HL-60 (cell line): ENCODE measurements around the gene SLCO2A1.

ENCODE experiments used
- GABPA ChIP-seq: IDR thresholded peaks from 2 replicates; pipeline ENCODE4 v1.6.1; 2012; ENCODE audit warnings: low read depth
- POLR2AphosphoS5 ChIP-seq: IDR thresholded peaks from 2 replicates; pipeline ENCODE4 v1.6.1; 2012; ENCODE audit warnings: low read depth
- TF ChIP-seq, protein P1 (sequence below): IDR thresholded peaks from 2 replicates; pipeline ENCODE4 v1.6.1; 2012; ENCODE audit warnings: low read depth; ENCODE audit not compliant: insufficient replicate concordance
- TF ChIP-seq, protein P2 (sequence below): IDR thresholded peaks from one replicate; pipeline ENCODE4 v1.5.1; 2011; ENCODE audit warnings: low read length, control low read depth, inconsistent platforms; ENCODE audit not compliant: insufficient read depth

DNA sequence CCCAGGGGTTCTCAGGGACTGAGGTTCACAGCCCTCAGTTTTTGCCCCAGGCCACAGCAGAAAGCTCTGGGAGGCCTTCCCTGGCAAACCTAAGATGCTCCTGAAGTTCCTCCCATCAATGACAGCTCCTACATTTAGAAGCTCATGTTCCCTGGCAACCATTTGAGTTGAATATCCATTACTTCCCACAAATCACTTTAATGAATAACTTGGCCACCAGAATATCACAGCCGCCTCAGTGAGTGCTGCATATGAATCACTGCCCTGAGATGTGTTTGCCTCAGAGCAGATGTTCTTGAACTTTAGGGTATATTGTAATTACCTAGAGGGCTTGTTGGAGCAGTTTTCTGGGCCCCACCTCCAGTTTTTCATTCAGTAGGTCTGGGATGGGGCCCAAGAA, 27.4 kb downstream of the SLCO2A1 start:
- TF ChIP-seq, protein P1, sequence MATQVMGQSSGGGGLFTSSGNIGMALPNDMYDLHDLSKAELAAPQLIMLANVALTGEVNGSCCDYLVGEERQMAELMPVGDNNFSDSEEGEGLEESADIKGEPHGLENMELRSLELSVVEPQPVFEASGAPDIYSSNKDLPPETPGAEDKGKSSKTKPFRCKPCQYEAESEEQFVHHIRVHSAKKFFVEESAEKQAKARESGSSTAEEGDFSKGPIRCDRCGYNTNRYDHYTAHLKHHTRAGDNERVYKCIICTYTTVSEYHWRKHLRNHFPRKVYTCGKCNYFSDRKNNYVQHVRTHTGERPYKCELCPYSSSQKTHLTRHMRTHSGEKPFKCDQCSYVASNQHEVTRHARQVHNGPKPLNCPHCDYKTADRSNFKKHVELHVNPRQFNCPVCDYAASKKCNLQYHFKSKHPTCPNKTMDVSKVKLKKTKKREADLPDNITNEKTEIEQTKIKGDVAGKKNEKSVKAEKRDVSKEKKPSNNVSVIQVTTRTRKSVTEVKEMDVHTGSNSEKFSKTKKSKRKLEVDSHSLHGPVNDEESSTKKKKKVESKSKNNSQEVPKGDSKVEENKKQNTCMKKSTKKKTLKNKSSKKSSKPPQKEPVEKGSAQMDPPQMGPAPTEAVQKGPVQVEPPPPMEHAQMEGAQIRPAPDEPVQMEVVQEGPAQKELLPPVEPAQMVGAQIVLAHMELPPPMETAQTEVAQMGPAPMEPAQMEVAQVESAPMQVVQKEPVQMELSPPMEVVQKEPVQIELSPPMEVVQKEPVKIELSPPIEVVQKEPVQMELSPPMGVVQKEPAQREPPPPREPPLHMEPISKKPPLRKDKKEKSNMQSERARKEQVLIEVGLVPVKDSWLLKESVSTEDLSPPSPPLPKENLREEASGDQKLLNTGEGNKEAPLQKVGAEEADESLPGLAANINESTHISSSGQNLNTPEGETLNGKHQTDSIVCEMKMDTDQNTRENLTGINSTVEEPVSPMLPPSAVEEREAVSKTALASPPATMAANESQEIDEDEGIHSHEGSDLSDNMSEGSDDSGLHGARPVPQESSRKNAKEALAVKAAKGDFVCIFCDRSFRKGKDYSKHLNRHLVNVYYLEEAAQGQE = no peak
- TF ChIP-seq, protein P2, sequence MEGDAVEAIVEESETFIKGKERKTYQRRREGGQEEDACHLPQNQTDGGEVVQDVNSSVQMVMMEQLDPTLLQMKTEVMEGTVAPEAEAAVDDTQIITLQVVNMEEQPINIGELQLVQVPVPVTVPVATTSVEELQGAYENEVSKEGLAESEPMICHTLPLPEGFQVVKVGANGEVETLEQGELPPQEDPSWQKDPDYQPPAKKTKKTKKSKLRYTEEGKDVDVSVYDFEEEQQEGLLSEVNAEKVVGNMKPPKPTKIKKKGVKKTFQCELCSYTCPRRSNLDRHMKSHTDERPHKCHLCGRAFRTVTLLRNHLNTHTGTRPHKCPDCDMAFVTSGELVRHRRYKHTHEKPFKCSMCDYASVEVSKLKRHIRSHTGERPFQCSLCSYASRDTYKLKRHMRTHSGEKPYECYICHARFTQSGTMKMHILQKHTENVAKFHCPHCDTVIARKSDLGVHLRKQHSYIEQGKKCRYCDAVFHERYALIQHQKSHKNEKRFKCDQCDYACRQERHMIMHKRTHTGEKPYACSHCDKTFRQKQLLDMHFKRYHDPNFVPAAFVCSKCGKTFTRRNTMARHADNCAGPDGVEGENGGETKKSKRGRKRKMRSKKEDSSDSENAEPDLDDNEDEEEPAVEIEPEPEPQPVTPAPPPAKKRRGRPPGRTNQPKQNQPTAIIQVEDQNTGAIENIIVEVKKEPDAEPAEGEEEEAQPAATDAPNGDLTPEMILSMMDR = no peak
- TF ChIP-seq GABPA (no peak), POLR2AphosphoS5 (no peak)
